Thyroid gland (tissue), 4 donors: ENCODE data around the gene LRMDA. TPM values are rescaled to one million over a fixed set of nuclear protein-coding genes. Genes with fewer than 3 reads are reported as not detected.

Source experiments
- DNase-seq, 2 donors: peaks; one replicate each; pipeline ENCODE4 v3.0.0-alpha.2; 2019
- H3K27ac ChIP-seq, 3 donors: fragments of 200-600 bp; sonication (generic); 1 replicate in 2 of 3; 2 replicates in 1 of 3; pipeline ENCODE4 v1.5.1; 2016 to 2019; ENCODE audit warnings: mild to moderate bottlenecking in 1 of 3, moderate library complexity in 1 of 3
- H3K27me3 ChIP-seq: fragments of 200-600 bp; sonication (generic); one replicate; pipeline ENCODE4 v1.5.1; 2019
- H3K36me3 ChIP-seq, 2 donors: fragments of 200-600 bp; sonication (generic); one replicate each; pipeline ENCODE4 v1.5.1; 2016 to 2019
- H3K4me1 ChIP-seq, 2 donors: fragments of 200-600 bp; sonication (generic); one replicate each; pipeline ENCODE4 v1.5.1; 2017 to 2019
- H3K4me3 ChIP-seq, 3 donors: fragments of 200-600 bp; sonication (generic); replicated peaks in 1 of 3; 1 replicate in 2 of 3; 2 replicates in 1 of 3; pipeline ENCODE4 v1.5.1; 2016; ENCODE audit warnings: mild to moderate bottlenecking in 1 of 3
- H3K9me3 ChIP-seq: fragments of 200-600 bp; sonication (generic); one replicate; pipeline ENCODE4 v1.5.1; 2017
- POLR2A ChIP-seq, 2 donors: fragments of 450-650 bp; IDR thresholded peaks; one replicate each; pipeline ENCODE4 v1.6.1; 2017; ENCODE audit warnings: antibody characterized with exemption in 2 of 2, mild to moderate bottlenecking in 2 of 2, moderate library complexity in 1 of 2
- WGBS, 2 donors: methylation state at CpG; one replicate each; pipeline ENCODE4 v1.1.5; 2017; 5-methylcytosine and 5-hydroxymethylcytosine counted together
- intact Hi-C: fragments of 100-400 bp; cut with DNase I; formaldehyde crosslinking; loops from one replicate; pipeline ENCODE4 v1.15.1; 2023
- total RNA-seq, 4 donors: library from RNA; depleted of rRNA; stranded (reverse); fragments of >200 nt; gene quantifications; one replicate each; pipeline ENCODE4 v1.2.3, GENCODE V29; 2016
- TF ChIP-seq, protein P1 (sequence below), 6 experiments: fragments of 200-600 bp in 3 of 6; fragments of 450-650 bp in 3 of 6; sonication (generic) in 3 of 6; IDR thresholded peaks; one replicate each; pipeline ENCODE4 v1.5.1; 2016 to 2019; ENCODE audit warnings: antibody characterized with exemption in 6 of 6, mild to moderate bottlenecking in 2 of 6, inconsistent platforms in 1 of 6, moderate library complexity in 1 of 6

Gene LRMDA
- total RNA-seq, 4 donors from 2014 or later, result 16.5 to 31.7 (median 23.2) TPM

DNA sequence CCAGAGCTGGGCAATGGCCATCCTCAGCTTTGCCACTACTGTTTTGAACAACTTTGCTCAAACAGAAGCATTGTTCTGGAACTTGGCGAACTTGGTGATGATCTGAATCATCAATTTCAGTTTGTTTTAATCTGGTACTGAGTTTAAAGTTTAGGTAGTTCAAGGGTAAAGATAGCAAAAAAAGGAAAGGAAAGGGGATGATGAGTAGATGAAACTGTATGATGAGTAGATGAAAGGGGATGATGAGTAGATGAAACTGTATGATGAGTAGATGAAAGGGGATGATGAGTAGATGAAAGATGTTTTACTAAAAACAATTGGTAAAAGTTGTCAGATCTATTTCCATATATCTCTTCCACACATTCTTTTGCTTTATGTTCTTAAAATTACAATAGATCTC, 737.0 kb downstream of the LRMDA start:
- WGBS, 2 donors, result 94 to 97% methylated on average over 1 of the region's 1 CpG
- no peaks in the 10 kb centered on the region for H3K9me3 ChIP-seq
- H3K27ac ChIP-seq, result no peak overlapping the region
- intact Hi-C loops, result no loop called here
- TF ChIP-seq POLR2A (IDR thresholded peaks at IDR 0.05), result no peak
- TF ChIP-seq, protein P1, sequence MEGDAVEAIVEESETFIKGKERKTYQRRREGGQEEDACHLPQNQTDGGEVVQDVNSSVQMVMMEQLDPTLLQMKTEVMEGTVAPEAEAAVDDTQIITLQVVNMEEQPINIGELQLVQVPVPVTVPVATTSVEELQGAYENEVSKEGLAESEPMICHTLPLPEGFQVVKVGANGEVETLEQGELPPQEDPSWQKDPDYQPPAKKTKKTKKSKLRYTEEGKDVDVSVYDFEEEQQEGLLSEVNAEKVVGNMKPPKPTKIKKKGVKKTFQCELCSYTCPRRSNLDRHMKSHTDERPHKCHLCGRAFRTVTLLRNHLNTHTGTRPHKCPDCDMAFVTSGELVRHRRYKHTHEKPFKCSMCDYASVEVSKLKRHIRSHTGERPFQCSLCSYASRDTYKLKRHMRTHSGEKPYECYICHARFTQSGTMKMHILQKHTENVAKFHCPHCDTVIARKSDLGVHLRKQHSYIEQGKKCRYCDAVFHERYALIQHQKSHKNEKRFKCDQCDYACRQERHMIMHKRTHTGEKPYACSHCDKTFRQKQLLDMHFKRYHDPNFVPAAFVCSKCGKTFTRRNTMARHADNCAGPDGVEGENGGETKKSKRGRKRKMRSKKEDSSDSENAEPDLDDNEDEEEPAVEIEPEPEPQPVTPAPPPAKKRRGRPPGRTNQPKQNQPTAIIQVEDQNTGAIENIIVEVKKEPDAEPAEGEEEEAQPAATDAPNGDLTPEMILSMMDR (IDR thresholded peaks at IDR 0.05), result no peak
- no peak for DNase-seq
- H3K27me3 ChIP-seq, result no peaks in the 10 kb centered on the region
- H3K4me3 ChIP-seq, result no peak overlapping the region
- no peaks in the 10 kb centered on the region for H3K4me1 ChIP-seq
- H3K36me3 ChIP-seq, result no peaks in the 10 kb centered on the region

- Histone ChIP-seq H3K4me1 (no peaks in the 10 kb centered on the region), H3K4me3 (no peak overlapping the region), H3K36me3 (no peaks in the 10 kb centered on the region), H3K27me3 (no peaks in the 10 kb centered on the region), H3K9me3 (no peaks in the 10 kb centered on the region), H3K27ac (no peak overlapping the region)
- WGBS, 2 donors, result 98 to 99% methylated on average over 2 of the region's 2 CpGs
- no peak for DNase-seq
- intact Hi-C loops, result no loop called here
- TF ChIP-seq POLR2A (IDR thresholded peaks at IDR 0.05), result no peak
Measured at GRCh38 chr10:76169246-76169645, 737.8 kb downstream of the LRMDA start.

GRCh38 chr10:76172020-76172419, 740.6 kb downstream of the LRMDA start:
- WGBS, 2 donors, result 90 to 93% methylated on average over 2 of the region's 2 CpGs

GRCh38 chr10:76175533-76176165, 744.2 kb downstream of the LRMDA start:
- intact Hi-C loops, result no loop called here
- DNase-seq, result no peak

More at GRCh38 chr10:76172020-76172419, 740.6 kb downstream of the LRMDA start:
- H3K36me3 ChIP-seq, result no peaks in the 10 kb centered on the region
- intact Hi-C loops, result no loop called here
- no peak for TF ChIP-seq POLR2A (IDR thresholded peaks at IDR 0.05)
- TF ChIP-seq, protein P1 (IDR thresholded peaks at IDR 0.05), result no peak
- no peaks in the 10 kb centered on the region for H3K27me3 ChIP-seq
- H3K4me3 ChIP-seq, result no peak overlapping the region
- DNase-seq, result no peak
- no peak overlapping the region for H3K27ac ChIP-seq
- H3K9me3 ChIP-seq, result no peaks in the 10 kb centered on the region
- no peaks in the 10 kb centered on the region for H3K4me1 ChIP-seq

GRCh38 chr10:76176166-76176550, 744.7 kb downstream of the LRMDA start:
- 96% methylated on average over 9 of the region's 9 CpGs for WGBS, 2 donors
- no peak for DNase-seq
- TF ChIP-seq POLR2A (IDR thresholded peaks at IDR 0.05), result no peak
- TF ChIP-seq, protein P1 (IDR thresholded peaks at IDR 0.05), result no peak

More at GRCh38 chr10:76175533-76176165, 744.2 kb downstream of the LRMDA start:
- Histone ChIP-seq H3K27ac (no peak overlapping the region), H3K4me1 (peaks cover 0 to 5% of the 10 kb centered on the region in 2 donors), H3K4me3 (no peak overlapping the region), H3K36me3 (no peaks in the 10 kb centered on the region), H3K9me3 (no peaks in the 10 kb centered on the region), H3K27me3 (no peaks in the 10 kb centered on the region)
- 92 to 97% methylated on average over 9 of the region's 9 CpGs for WGBS, 2 donors
- TF ChIP-seq, protein P1 (IDR thresholded peaks at IDR 0.05), result no peak
- no peak for TF ChIP-seq POLR2A (IDR thresholded peaks at IDR 0.05)

More at GRCh38 chr10:76176166-76176550, 744.7 kb downstream of the LRMDA start:
- no peaks in the 10 kb centered on the region for H3K36me3 ChIP-seq
- no peaks in the 10 kb centered on the region for H3K9me3 ChIP-seq
- peaks cover 0 to 5% of the 10 kb centered on the region in 2 donors for H3K4me1 ChIP-seq
- intact Hi-C loops, result no loop called here
- no peaks in the 10 kb centered on the region for H3K27me3 ChIP-seq
- H3K27ac ChIP-seq, result no peak overlapping the region
- H3K4me3 ChIP-seq, result no peak overlapping the region
